Glomerular visceral epithelial cell (primary cell): ENCODE results near the gene TAF7L.
"Not testable (repeated sequence)": the region's sequence is repeated elsewhere in the genome, so short reads cannot be mapped to it uniquely, and the experiment has no call there.

Experiments used
- DNase-seq: peaks from one replicate; pipeline ENCODE4 v3.0.0-alpha.2; 2016; ENCODE audit errors: extremely low spot score

The TAF7L gene, protein sequence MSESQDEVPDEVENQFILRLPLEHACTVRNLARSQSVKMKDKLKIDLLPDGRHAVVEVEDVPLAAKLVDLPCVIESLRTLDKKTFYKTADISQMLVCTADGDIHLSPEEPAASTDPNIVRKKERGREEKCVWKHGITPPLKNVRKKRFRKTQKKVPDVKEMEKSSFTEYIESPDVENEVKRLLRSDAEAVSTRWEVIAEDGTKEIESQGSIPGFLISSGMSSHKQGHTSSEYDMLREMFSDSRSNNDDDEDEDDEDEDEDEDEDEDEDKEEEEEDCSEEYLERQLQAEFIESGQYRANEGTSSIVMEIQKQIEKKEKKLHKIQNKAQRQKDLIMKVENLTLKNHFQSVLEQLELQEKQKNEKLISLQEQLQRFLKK

DNA sequence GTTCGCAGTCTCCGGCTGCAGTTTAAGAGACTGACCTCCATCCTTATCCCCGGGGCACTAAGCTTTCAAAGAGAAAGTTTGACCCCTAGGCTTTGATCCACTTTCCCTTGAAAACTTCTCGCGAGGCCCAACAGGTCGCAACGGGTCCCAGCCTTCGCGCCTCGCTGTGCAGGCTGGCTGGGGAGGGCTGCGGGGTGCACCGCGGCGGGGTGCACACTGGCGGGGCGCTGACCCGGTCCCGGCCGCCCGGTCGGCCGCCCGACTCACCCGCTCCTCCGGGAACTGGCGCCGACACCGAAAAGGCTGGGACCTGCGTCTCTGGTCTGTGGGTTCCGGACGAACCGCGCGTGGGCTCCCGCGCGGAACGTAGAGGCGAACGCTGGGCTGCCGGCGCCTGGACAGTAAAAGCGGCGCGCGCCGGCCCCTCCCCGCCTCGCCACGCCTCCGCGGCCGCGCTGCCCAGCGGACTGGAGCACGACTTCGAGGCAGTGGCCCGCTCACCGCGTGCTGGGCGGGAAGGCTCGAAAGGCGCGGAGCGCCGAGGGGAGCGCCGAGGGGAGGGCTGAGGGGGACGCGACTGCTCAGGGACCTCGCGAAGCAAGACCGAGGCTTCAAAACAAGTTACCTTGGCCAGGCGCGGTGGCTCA lies at the start of gene TAF7L:
TSS of gene TAF7L (minus strand) at position 378 of the 647 bp plus-strand sequence. CDS start 3,791 bp downstream, outside the sequence.
- no peak for DNase-seq

DNA sequence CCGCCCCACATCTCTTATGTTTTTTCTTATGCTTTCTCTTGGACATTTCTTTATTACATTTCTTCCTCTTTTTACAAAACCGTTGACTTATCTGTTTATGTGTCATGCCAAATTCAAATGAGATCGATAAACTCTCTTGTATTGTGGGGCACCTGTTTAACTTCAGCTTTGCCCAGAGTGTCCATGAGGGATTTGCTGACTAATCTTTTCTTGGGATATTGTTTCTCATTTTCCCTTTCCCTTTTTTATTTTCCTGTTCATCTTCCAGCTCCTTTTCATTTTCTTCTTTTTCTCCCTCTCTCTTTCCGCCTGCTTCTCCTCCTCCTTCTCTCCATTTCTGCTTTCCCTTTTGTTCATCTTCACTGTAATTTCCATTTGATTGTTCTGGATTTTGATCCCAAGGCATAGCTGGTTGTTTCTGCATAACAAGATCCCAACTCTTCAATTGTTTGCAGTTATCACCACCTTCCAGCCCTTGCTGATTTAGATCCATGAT lies 46.7 kb upstream of the TAF7L start:
- DNase-seq, result no peak

DNA sequence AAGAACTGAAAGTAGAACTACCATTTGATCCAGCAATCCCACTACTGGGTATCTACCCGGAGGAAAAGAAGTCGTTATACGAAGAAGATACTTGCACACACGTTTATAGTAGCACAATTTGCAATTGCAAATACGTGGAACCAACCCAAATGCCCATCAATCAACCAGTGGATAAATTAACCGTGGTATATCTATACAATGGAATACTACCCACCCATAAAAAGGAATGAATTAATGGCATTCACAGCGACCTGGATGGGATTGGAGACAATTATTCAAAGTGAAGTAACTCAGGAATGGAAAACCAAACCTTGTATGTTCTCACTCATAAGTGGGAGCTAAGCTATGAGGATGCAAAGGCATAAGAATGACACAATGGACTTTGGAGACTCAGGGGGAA lies 43.2 kb upstream of the TAF7L start:
- DNase-seq, result not testable (repeated sequence)

DNA sequence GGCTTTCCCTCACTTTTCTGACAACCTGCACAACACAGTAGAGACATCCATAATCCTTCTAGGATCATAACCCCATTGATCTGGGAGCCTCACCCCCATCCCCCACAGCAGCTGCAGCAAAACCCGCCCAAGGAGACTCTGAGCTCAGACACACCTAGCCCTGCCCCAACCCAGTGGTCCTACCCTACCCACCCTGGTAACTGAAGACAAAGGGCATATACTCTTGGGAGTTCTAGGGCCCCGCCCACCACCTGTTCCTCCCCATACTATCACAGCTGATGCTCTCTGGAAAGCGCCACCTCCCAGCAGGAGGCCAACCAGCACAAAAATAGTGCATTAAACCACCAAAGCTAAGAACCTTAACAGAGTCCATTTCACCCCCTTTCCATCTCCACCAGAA lies 35.5 kb upstream of the TAF7L start:
- DNase-seq, result not testable (repeated sequence)

DNA sequence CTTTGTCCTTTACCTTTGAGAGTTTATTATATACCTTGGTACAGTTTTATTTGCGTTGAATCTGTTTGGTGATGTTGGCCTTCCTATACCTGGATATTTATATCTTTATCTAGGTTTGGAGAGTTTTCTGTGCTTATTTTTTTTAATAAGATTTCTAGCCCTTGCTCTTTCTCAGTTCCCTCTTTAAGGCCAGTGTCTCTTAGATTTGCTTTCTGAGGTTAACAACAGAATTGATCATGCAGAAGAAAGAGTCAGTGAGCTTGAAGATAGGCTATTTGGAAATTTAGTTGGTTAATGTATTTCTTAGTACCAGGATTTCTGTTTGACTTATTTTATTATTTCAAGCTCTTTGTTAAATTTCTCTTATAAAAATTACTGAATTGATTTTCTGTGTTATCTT lies 12.7 kb upstream of the TAF7L start:
- no peak for DNase-seq

DNA sequence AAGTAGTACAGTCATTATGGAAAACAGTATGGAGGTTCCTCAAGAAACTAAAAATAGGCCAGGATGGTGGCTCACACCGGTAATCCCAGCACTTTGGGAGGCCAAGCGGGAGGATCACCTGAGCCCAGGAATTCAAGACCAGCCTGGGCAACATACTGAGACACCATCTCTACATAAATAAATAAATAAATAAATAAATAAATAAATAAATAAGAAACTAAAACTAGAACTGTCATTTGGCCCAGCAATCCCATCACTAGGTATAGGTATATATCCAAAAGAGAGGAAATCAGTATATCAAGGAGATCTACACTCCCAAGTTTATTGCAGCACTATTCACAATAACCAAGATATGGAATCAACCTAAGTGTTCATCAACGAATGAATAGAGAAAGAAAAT lies 4.5 kb upstream of the TAF7L start:
- not testable (repeated sequence) for DNase-seq

DNA sequence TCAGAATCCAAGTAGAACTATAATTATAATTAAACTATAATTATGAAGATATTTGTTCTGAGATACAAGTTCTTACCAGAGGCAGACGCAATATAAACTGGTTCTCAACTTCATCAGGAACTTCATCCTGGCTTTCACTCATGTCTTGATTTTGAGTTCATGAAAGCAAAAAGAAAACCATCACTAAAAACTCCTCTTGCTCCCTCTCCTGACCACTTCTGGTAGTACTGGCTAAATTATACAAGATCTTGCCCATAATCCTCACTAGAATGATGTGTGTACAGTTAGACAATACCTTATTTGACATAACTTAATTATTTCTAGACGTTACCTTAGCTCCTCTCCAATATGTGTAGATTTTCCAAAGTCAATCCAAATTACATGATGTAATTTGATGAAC lies 3.7 kb downstream of the TAF7L start:
- DNase-seq, result peak; percentile 40

DNA sequence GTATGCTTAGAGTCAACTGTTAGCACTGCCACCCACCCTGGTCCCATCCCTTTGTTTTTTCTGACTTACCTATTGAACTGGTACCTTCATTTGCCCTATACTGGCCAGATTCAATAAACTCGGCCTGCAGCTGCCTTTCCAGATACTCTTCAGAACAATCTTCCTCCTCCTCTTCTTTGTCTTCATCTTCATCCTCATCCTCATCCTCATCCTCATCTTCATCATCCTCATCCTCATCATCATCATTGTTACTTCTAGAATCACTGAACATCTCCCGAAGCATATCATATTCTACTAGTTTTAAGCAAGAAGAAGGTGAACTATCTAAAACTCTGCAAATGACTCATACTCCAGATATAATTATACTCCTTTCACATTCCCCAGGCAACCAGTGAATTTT lies 14.9 kb downstream of the TAF7L start:
- DNase-seq, result no peak

DNA sequence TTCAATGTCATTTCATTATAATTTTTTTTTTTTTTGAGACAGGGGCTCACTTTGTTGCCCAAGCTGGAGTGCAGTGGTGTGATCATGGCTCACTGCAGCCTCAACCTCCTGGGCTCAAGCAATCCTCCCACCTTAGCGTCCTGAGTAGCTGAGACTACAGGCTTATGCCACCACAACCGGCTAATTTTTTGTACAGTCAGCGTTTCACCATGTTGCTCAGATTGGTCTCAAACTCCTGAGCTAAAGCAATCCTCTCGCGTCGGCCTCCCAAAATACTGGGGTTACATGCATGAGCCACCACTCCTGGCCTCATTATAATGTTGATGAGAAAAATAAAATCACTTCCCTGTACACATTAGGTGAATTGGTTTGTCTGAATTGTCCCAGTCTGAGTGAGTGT lies 16.9 kb downstream of the TAF7L start:
- DNase-seq, result no peak

DNA sequence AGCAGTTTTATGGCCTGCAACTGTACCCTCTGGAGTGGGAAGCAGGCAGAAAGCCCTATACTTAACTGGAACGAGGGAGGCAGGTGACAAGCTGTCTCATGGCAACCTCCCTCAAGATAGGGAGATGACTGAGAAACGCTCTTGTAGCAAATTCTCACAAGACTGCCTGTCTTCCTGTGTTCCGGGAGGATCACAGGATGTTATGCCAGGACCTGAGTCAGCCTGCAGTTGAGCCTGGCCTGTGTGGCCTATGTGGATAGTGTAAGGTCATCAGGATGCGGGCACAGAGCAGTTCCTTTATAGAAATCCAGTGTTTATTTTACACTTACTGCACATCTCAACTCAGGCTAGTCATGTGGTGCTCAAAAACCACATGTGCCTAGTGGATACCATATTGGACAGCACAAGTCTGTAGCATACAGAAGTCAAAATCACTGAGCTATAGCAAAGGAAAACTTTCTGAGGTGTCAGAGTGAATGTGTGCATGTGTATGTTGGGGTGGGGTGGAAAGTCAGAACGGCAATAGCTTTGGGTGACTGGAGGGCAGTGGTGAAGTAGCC lies 25.2 kb downstream of the TAF7L start:
- peak; percentile 58 for DNase-seq

DNA sequence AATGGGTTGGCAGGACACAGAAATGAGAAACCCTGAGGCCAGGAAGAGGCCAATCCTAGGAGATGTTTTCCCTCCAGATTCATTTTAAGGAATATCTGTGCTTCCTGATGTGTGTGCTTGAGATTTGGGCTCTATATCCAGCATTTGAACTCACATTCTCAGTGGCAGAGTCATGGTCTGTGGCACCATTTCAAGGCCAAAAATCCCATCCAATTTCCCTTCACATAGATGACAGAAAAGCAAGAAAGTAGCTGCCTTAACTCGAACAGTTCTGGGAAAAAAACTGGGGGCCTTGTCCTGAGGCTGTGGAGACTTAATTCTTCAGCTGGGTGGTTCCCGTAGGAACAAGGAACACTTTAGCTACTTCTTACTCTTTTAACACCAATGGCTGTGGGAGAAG lies 27.4 kb downstream of the TAF7L start:
- no peak for DNase-seq

DNA sequence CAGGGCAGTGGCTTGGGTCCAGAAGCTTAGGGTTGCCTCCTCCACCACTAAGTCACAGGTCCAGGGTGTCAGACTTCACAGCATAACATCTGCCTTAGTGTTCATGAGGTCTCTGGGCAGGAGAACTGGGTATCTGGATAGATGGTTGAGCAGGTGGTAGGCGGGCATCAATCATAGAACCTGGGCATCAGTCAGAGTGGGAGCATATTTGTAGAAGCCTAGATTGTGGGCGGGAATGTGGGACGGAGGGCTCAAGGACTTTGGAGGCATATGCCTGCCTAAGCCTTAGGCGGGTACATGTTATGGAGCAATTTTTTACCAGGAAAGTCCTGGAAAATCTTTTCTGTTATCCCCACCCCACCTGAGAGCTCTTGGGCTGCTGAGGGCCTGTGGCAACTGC lies 28.5 kb downstream of the TAF7L start:
- DNase-seq, result no peak

DNA sequence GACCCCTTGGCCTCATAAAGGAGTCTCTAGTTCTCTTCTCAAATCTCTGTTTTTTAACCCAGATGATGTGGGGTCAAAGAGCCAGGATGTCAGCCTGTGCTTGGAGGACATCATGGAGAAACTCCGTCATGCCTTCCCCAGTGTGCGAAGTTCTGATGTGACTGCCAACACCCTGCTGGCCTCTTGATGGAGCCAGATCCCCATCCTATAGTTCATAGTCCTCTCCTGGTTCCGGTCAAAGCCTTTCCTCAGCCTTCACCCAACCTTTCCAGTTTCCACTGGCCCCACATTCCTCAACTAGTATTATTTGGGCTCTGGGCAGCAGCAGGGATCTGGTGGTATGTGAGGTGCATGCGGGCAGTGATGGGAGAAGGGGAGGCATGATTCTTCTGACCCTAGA lies 30.7 kb downstream of the TAF7L start:
- DNase-seq, result peak; percentile 1

DNA sequence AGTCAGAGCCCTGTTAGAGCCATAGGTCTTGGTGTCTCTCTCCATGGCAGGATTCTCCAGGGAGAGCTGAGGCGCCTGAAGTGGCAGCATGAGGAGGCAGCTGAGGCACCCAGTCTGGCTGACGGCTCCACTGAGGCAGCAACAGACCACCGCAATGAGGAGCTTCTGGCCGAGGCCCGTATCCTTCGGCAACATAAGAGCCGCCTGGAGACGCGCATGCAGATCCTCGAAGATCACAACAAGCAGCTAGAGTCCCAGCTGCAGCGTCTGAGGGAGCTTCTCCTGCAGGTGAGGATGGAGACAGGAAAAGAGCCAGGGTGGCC lies 32.9 kb downstream of the TAF7L start:
- DNase-seq, result no peak

DNA sequence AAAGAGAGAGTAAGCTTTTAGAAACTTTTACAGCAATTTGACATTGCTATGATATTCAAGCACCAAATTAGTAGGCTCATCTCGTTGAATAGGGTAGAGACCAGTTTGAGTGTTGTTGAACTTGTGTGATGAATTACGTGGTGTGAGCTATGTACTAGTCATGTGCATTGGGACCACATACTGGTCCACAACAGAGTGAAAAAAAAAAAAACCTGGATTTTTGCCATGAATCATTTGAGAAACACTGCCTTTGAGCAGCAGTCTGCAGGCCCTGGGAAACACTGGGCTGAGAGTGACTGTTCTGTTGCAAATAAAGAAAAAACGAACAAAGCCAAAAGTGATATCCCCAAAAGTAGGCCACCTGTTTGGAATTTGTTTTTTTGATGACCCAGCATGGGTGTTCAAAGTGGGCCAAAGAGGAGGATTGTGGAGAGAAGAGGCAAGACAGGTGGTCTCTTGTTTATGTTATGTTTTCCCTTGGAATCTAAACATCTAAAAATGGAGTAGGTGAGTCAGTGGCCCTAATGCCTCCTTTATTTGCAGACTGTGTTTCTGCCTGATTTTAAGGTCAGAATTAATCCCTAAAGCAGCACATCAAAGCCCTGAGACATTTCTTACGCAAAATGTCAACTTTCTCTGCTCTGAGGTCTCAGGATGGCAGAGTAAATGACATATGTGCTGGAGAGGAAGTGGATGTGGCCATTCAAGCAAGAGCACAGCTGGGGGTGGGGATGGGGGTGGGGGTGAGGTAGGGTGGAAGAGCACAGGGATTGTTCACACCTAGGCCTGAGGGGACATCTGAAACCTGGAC lies 33.5 kb downstream of the TAF7L start:
- no peak for DNase-seq

DNA sequence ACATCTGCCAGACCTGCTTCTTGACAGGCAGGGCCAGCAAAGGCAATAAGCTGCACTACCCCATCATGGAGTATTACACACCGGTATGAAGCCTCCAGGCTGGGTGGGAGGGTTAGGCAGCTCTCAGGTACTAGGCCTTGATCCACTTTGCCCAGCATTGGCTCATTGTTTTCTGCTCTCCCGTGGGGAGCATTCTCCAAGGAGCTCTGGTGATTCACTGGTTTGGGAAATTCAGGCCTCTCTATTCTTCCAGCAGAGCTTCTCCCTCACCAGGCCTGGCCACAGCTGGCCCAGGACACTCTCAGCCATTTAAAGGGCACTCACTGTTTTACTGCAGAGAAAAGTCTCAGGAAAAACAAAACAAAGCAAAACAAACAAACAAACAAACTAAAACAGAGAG lies 38.5 kb downstream of the TAF7L start:
- DNase-seq, result no peak

DNA sequence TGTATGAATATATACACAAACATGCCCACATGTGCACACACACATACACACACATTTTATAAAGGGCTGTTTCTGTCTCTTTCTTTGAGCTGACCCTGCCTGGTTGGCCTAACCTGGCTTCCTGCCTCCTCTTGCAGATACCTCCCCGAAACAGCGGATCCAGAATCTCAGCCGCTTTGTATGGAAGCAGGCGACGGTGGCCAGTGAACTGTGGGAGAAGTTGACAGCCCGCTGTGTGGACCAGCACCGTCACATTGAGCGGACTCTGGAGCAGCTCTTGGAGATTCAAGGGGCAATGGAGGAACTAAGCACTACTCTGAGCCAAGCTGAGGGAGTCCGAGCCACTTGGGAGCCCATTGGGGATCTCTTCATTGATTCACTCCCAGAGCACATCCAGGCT lies 49.6 kb downstream of the TAF7L start:
- DNase-seq, result no peak

DNA sequence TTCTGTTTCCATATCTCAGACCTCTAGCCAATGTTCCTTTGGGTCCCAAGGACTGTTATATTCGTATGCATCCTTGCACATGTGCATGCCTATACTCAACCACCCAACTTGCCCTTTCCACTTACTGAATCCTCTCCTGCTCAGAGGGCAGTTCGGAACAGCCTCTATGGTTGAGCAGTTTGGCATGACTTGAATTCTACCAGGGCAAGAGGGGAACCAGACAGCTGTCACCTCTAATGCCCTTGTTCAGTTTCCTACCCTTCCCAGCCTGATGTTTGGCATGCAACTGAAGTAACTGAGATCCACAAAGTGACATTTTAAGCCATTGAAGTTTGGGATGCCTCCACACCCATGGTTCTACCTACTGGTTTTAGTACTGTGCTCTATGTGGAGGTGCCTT lies 54.1 kb downstream of the TAF7L start:
- DNase-seq, result no peak

DNA sequence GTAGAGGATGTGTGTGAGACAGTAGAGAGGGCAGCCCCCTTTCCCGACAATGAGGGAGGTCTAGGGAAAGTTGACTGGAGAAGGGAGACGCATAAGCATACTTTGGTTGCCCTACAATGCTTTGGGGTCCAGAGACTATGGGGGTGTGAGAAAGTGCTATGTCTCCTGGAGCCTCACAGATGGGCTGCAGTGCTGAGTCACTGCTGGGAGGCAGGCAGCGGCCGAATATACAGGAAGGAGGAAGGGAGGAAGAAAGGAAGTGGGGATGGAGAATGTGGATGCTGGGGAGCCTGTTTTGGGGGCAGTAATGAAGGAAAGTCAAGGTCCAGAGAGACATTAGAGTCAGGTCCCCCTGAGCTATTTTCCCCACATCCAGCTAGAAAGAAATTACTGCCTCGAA lies 58.8 kb downstream of the TAF7L start:
- DNase-seq, result no peak

DNA sequence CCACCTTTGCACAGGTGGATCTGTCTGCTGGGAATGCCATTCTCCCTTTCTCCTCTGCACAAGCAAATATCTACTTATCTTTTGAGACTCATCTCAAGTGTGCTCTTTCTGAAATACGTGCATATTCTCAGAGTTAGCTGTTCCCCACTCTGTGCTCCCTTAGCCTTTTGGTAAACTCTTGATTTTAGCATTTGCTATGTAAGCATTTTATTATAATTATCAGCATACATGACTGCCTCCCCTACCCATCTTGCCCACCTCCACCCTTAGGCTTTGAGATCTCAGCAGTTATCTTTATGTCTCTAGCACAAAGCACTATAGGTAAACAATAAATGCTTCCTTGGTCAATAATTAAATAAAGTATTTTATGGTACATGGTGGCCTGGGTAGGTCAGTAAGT lies 60.1 kb downstream of the TAF7L start:
- DNase-seq, result no peak

DNA sequence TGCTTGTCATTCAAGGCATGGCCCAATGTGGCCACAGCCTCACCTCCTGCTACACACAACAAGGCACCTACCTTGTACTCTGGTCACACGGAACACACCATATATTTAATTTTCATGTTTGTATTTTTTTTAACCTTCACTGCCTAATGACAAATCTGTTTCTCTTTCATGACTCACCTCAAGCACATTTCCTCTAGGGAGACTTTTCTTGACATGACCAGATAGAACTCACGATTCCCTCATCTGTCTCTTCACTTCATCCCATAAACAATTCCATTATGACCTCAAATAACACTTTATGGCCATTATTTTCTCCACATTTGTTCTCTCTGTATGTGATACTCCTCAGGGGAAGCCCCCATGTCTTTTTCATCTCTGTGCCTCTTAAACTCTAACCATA lies 60.5 kb downstream of the TAF7L start:
- DNase-seq, result no peak

DNA sequence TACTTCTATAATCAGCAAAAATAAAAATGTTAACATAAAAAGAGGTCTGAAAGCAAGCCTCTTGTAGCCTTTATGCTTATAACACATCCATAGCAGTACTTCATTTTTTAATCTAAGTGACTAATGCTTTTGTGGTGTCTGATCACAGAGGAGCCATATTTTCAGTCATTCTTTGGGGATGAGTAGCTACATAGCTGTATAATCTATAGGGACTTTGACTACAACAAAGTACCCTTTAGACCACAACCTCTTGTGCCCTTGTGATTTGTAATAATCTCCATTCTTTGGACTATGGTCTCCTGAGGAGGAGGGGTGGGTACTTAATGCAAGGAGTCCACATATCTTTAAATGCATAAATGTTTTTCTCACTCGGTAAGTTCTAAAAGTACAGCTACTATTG lies 62.0 kb downstream of the TAF7L start:
- peak; percentile 34 for DNase-seq
